Measurements from ENCODE around the gene NAP1L1. TPM values are rescaled to one million over a fixed set of nuclear protein-coding genes. Genes with fewer than 3 reads are reported as not detected.

NAP1L1 gene
- total RNA-seq, 2 experiments from 2014 or later = 1,078 to 1,092 TPM

DNA sequence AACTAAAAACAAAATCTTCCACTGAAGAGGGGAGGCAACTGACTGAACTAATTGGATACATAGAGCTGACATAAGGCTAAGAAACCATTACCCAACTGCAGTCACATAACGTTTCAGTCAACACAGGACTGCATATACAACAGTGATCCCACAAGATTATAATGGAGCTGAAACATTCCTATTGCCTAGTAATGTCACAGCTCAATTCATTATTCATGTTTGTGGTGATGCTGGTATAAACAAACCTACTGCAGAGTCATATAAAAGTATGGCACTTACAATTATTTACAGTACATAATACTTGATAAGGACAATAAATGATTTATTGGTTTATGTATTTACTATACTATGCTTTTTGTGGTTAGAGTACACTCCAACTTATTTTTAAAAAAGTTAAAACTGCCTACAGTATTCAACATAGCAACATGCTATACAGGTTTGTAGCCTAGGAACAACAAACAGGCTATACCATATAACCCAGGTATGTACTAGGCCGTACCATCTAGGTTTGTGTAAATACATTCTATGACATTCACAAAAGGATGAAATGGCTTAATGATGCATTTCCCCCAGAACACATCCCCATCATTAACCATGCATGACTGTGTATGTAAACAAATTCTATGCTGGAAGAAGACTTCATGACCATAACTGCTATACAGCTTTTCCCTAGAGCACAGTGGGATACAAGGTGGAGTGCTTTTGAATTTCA lies 4.3 kb downstream of the NAP1L1 start:
- Mint-ChIP-seq H3K27ac (no peak overlapping the region), H3K27me3 (ENCODE audit: low read depth) (no peaks in the 10 kb centered on the region), H3K36me3 (ENCODE audit: low read depth) (peaks cover 54% of the 10 kb centered on the region), H3K4me3 (no peak overlapping the region), H3K4me1 (ENCODE audit: low read depth) (peaks cover 66% of the 10 kb centered on the region), H3K9me3 (peaks cover 2% of the 10 kb centered on the region)
- CTCF ChIA-PET = interaction anchor here (0.6 kb wide), 1 partner anchor 46 kb away, joined by 6 read pairs; no protein-coding TSS in a partner anchor
- no peak for DNase-seq
- intact Hi-C loops (cut with micrococcal nuclease) = loop anchor here (1.0 to 5.0 kb wide), 2 partner anchors 8 to 1543 kb away; partner anchors contain the start of gene ATXN7L3B

DNA sequence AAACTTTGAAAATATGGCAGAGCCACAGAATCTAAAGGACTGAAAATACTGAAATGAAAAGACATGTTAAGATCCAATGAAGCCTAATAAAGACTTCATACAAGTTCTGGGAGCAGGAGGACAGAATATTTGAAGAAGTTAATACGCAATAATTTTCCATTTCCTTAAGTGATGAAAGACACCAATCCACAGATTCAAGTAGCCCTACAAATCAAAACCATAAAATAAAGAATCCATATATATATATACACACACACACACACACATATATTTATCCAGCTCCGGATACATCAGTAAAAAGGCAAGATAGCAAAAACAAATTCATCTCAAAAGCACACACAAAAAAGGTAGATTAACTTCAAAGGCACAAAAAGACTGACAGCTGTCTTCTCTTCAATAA lies 5.7 kb downstream of the NAP1L1 start:
- intact Hi-C loops (cut with micrococcal nuclease) = no loop called here
- DNase-seq = no peak
- Mint-ChIP-seq H3K4me1 (ENCODE audit: low read depth) (peaks cover 75% of the 10 kb centered on the region), H3K4me3 (no peak overlapping the region), H3K9me3 (peaks cover 2% of the 10 kb centered on the region), H3K36me3 (ENCODE audit: low read depth) (peaks cover 56% of the 10 kb centered on the region), H3K27ac (peak overlapping the region; percentile 15), H3K27me3 (ENCODE audit: low read depth) (no peaks in the 10 kb centered on the region)
- CTCF ChIA-PET = interaction anchor here (0.6 kb wide), 1 partner anchor 29 kb away, joined by 6 read pairs; no protein-coding TSS in a partner anchor

DNA sequence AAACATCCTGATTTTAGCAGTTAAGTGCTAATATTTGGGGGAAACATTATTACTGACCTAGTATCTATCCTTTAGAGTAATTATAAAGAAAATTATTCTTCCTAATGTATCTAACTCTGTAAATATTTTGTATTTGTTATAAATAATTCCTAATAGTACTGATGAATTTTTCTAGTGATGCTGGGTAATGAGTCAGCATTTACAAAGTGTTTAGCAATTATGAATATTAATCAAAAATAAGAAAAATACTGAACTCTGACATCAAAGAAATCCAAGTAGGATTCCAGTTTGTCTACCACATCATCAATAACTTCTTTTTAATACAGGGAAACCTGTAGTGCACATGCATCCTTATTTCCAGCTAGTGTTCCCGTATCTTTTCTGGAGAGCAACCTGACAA lies 9.0 kb downstream of the NAP1L1 start:
- CTCF ChIA-PET = no interaction called here
- H3K27ac Mint-ChIP-seq = no peak overlapping the region
- DNase-seq = no peak
- H3K27me3 Mint-ChIP-seq (ENCODE audit: low read depth) = no peaks in the 10 kb centered on the region
- no peak overlapping the region for H3K4me3 Mint-ChIP-seq
- peaks cover 2% of the 10 kb centered on the region for H3K9me3 Mint-ChIP-seq
- intact Hi-C loops (cut with micrococcal nuclease) = no loop called here
- H3K36me3 Mint-ChIP-seq (ENCODE audit: low read depth) = peaks cover 60% of the 10 kb centered on the region
- peaks cover 77% of the 10 kb centered on the region for H3K4me1 Mint-ChIP-seq (ENCODE audit: low read depth)

DNA sequence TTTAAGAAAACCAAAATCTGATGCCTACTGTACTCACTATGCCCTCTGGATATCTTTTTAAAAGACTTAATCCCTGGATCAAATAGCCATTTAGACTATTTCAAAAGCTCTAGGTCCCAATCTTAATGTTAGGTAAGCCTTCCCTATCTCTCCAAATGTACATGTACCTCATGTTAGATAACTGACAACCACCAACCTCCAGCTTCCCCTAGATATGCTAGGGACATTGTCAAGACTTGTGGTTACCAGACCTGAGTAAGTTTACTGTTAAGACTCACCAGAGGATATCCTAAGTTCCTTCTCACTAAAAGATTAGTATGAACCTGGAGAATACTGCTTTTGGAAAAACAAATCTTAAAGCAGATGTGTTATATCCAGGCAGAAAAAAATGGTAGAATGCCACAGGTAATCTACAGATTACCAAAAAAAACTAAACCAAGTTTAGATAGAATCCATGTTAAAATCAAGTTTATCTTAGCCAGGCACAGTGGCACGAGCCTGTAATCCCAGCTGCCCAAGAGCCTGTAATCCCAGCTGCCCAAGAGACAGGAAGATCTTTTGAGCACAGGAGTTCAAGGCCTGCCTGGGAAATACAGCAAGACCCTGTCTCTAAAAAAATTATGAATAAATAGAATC lies 9.7 kb downstream of the NAP1L1 start:
- CTCF ChIA-PET = interaction anchor here (0.7 kb wide), 1 partner anchor 396 kb away, joined by 3 read pairs; no protein-coding TSS in a partner anchor

DNA sequence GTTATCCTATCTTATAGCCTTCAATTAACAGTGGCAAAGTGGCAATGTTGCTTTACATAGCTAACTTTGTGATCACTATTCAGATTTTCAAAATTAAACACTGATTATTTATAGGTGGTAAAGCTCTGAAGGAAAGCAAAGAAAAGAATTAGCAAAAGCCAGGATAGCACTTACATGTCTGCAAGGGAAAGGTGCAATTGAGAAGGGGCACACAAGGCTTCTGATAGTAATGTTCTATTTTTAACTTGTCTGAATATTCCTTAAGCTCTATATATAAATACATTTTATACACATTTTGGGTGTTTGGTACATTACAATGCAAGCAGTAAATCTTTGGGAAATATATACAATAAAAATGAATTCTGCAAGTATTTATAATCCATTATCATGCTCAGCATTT lies 10.9 kb downstream of the NAP1L1 start:
- Mint-ChIP-seq H3K4me3 (no peak overlapping the region), H3K9me3 (no peaks in the 10 kb centered on the region), H3K27me3 (ENCODE audit: low read depth) (no peaks in the 10 kb centered on the region), H3K27ac (no peak overlapping the region), H3K36me3 (ENCODE audit: low read depth) (peaks cover 55% of the 10 kb centered on the region), H3K4me1 (ENCODE audit: low read depth) (peaks cover 75% of the 10 kb centered on the region)
- CTCF ChIA-PET = interaction anchor here (0.6 kb wide), 1 partner anchor 508 kb away, joined by 3 read pairs; no protein-coding TSS in a partner anchor
- no peak for DNase-seq
- intact Hi-C loops (cut with micrococcal nuclease) = no loop called here

More for the DNA sequence above, 9.7 kb downstream of the NAP1L1 start:
- Mint-ChIP-seq H3K4me1 (ENCODE audit: low read depth) (peaks cover 78% of the 10 kb centered on the region), H3K27me3 (ENCODE audit: low read depth) (no peaks in the 10 kb centered on the region), H3K36me3 (ENCODE audit: low read depth) (peaks cover 60% of the 10 kb centered on the region), H3K27ac (no peak overlapping the region), H3K4me3 (no peak overlapping the region), H3K9me3 (peaks cover 2% of the 10 kb centered on the region)
- no peak for DNase-seq
- intact Hi-C loops (cut with micrococcal nuclease) = no loop called here

DNA sequence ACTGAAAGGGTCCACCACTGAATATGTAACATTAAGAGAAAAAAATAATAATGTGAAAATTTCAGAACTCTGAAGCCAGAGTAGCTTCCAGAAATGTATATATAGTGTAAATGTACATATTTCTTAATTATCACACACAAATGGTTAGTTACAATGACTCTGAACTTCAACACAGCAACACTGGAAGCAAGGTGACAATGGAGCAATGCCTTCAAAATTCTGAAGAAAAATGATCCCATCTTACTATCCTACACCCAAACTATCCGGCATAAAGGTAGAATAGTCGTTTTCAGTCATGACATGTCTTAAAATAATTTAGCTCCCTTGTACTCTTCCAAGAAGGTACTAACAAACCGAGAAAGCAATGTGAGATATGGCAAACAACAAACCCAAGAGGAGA lies 11.9 kb downstream of the NAP1L1 start:
- Mint-ChIP-seq H3K4me3 (no peak overlapping the region), H3K9me3 (peaks cover 1% of the 10 kb centered on the region), H3K36me3 (ENCODE audit: low read depth) (peaks cover 58% of the 10 kb centered on the region), H3K27me3 (ENCODE audit: low read depth) (no peaks in the 10 kb centered on the region), H3K27ac (no peak overlapping the region), H3K4me1 (ENCODE audit: low read depth) (peaks cover 74% of the 10 kb centered on the region)
- CTCF ChIA-PET = no interaction called here
- intact Hi-C loops (cut with micrococcal nuclease) = loop anchor here (1.0 kb wide), 1 partner anchor 8 kb away; no protein-coding TSS in a partner anchor
- DNase-seq = no peak

DNA sequence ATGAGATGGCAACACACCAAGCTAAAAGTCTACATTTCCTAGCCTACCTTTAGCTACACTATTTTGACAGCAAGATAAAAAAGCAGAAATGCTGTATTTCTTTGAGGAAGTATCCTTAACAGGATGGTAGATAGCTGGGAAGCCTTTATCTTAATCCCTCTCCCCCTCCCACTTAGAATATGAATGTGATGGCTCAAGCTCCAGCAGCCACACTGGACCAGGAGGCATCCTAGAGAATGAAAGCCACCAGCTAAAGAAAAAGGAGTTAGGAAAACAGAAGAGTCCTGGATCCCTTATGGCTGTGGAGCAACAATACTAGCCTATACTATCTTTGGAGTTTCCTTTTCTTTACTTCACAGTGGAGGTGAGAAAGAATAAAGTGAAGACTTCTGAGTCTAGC lies 15.1 kb downstream of the NAP1L1 start:
- no peak for DNase-seq
- CTCF ChIA-PET = no interaction called here
- peaks cover 74% of the 10 kb centered on the region for H3K36me3 Mint-ChIP-seq (ENCODE audit: low read depth)
- peak overlapping the region; percentile 7 for H3K27ac Mint-ChIP-seq
- intact Hi-C loops (cut with micrococcal nuclease) = loop anchor here (2.0 kb wide), 1 partner anchor 13 kb away; no protein-coding TSS in a partner anchor
- no peak overlapping the region for H3K4me3 Mint-ChIP-seq
- H3K4me1 Mint-ChIP-seq (ENCODE audit: low read depth) = peaks cover 57% of the 10 kb centered on the region
- no peaks in the 10 kb centered on the region for H3K27me3 Mint-ChIP-seq (ENCODE audit: low read depth)
- peaks cover 13% of the 10 kb centered on the region for H3K9me3 Mint-ChIP-seq

DNA sequence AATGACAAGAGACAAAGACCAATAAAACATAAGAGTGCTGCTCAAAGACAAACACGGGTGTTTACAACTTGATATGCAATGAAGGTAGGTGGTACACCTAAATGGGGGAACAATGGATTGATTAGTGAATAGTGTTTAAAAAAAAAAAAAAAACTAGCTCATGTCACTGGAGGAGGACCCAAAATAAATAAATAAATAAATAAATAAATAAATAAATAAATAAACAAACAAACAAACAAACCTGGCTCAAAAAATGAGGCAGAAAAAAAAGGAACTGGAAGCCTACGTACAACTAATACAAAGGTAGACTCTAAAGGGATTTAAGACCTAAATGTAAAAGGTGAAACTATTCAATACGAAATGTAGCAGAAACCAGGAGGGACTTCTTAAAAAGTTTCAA lies 18.6 kb downstream of the NAP1L1 start:
- CTCF ChIA-PET = interaction anchor here (0.9 to 1.2 kb wide), 2 partner anchors 16 to 282 kb away, joined by 3 read pairs; partner anchors contain the start of gene BBS10
- DNase-seq = no peak
- Mint-ChIP-seq H3K4me3 (no peak overlapping the region), H3K9me3 (peaks cover 13% of the 10 kb centered on the region), H3K4me1 (ENCODE audit: low read depth) (peaks cover 46% of the 10 kb centered on the region), H3K27me3 (ENCODE audit: low read depth) (no peaks in the 10 kb centered on the region), H3K27ac (no peak overlapping the region), H3K36me3 (ENCODE audit: low read depth) (peaks cover 78% of the 10 kb centered on the region)
- intact Hi-C loops (cut with micrococcal nuclease) = no loop called here

DNA sequence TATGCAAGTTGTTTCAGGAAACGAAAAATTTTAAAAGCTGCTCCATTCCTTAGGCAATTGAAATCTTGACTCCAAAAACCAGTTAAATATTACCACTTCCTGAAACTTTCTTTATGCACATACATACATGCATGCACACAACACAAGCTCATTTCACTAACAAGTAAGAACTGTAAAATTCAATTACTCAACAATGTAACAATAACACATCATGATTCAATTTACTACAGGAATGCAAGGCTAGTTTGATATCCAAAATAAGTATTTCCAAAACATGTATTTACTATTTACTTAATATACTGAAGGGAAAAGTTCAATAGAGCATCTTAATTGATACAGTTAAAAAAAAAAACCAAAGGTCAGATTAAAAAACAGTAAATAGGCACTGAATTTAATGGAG lies 19.6 kb downstream of the NAP1L1 start:
- CTCF ChIA-PET = interaction anchor here (0.7 kb wide), 1 partner anchor 350 kb away, joined by 3 read pairs; no protein-coding TSS in a partner anchor
- Mint-ChIP-seq H3K27ac (peak overlapping the region; percentile 31), H3K4me3 (no peak overlapping the region)

DNA sequence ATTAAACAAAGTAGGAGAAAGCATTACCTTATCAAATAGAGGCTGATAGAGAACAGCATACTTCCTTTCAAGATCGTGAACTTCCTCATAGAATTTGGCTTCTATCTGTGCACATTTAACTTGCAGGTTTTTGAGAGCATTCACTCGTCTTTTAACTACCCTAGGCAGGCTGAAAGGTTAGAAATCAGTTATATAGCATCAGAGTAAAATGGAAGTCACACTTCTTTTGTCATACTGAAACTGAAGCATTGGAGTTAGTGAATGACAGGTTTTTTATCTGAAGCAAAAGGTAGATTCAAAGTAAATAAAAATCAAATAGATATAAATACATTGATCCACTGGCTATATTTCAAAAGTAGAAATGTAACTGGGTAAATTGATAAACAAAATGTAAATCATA lies 24.4 kb downstream of the NAP1L1 start:
- Mint-ChIP-seq H3K27me3 (ENCODE audit: low read depth) (no peaks in the 10 kb centered on the region), H3K27ac (no peak overlapping the region), H3K4me1 (ENCODE audit: low read depth) (peaks cover 25% of the 10 kb centered on the region), H3K36me3 (ENCODE audit: low read depth) (peaks cover 66% of the 10 kb centered on the region), H3K9me3 (peaks cover 5% of the 10 kb centered on the region), H3K4me3 (no peak overlapping the region)
- CTCF ChIA-PET = no interaction called here
- intact Hi-C loops (cut with micrococcal nuclease) = loop anchor here (2.0 kb wide), 1 partner anchor 13 kb away; no protein-coding TSS in a partner anchor
- DNase-seq = no peak

More for the DNA sequence above, 19.6 kb downstream of the NAP1L1 start:
- DNase-seq = no peak
- H3K36me3 Mint-ChIP-seq (ENCODE audit: low read depth) = peaks cover 76% of the 10 kb centered on the region
- H3K27me3 Mint-ChIP-seq (ENCODE audit: low read depth) = no peaks in the 10 kb centered on the region
- H3K9me3 Mint-ChIP-seq = peaks cover 13% of the 10 kb centered on the region
- H3K4me1 Mint-ChIP-seq (ENCODE audit: low read depth) = peaks cover 44% of the 10 kb centered on the region
- intact Hi-C loops (cut with micrococcal nuclease) = no loop called here

DNA sequence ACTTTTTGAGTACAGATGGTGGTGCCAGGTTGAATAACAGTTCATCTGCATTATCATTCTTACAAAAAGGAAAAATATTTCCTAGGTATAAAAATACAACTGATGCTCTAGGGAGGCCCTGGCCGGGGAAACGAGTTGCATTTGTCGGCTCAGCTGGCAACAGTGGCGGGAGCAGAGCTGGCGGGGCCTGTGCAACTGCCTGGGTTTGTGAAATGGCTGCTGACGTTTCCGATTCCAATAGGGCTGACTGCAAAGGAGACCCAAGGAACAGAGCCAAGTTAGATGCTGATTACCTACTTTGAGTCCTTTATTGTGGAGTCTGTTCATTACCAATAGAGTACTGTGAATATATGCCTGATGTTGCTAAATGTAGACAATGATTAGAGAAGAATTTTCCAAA lies 27.2 kb downstream of the NAP1L1 start:
- Mint-ChIP-seq H3K4me3 (no peak overlapping the region), H3K27me3 (ENCODE audit: low read depth) (no peaks in the 10 kb centered on the region), H3K4me1 (ENCODE audit: low read depth) (peaks cover 14% of the 10 kb centered on the region), H3K9me3 (no peaks in the 10 kb centered on the region), H3K27ac (no peak overlapping the region), H3K36me3 (ENCODE audit: low read depth) (peaks cover 54% of the 10 kb centered on the region)
- intact Hi-C loops (cut with micrococcal nuclease) = no loop called here
- CTCF ChIA-PET = no interaction called here
- DNase-seq = no peak

DNA sequence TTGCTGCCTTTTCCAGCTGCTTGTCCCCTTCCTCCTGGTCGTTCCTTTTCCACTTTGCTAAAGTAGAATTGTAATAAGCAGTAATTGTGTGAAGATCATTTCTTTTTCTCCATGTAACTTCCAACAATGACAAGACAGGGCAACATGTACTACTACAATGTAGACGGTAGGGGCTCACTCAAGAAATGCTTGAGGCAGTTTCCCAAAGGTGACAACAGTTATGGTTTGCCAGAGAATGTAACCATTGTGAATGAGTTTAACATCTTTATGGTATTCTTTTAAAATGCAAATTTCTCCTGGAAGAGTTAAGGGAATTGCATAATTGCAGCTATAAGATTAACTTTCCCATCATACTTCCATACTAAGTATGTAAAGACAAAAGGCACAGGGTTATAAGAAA lies 29.1 kb downstream of the NAP1L1 start:
- intact Hi-C loops (cut with micrococcal nuclease) = no loop called here
- peaks cover 8% of the 10 kb centered on the region for H3K4me1 Mint-ChIP-seq (ENCODE audit: low read depth)
- H3K27me3 Mint-ChIP-seq (ENCODE audit: low read depth) = no peaks in the 10 kb centered on the region
- H3K9me3 Mint-ChIP-seq = no peaks in the 10 kb centered on the region
- DNase-seq = no peak
- H3K4me3 Mint-ChIP-seq = no peak overlapping the region
- H3K36me3 Mint-ChIP-seq (ENCODE audit: low read depth) = peaks cover 51% of the 10 kb centered on the region
- no peak overlapping the region for H3K27ac Mint-ChIP-seq
- CTCF ChIA-PET = interaction anchor here (1.2 kb wide), 1 partner anchor 12 kb away, joined by 3 read pairs; no protein-coding TSS in a partner anchor

Data from activated naive CD4-positive, alpha-beta T cell treated with anti-CD3 and anti-CD28 coated beads for 36 hours (primary cell).